HG03135 (cell line): Measurements from ENCODE around the gene SPATA6L.

ENCODE experiments used
- ATAC-seq: cut with Tn5 transposase; IDR thresholded peaks from one replicate; pipeline ENCODE4 v1.9.1; 2021; ENCODE audit warnings: mild to moderate bottlenecking, moderate library complexity; ENCODE audit not compliant: unreplicated experiment

Gene SPATA6L

DNA sequence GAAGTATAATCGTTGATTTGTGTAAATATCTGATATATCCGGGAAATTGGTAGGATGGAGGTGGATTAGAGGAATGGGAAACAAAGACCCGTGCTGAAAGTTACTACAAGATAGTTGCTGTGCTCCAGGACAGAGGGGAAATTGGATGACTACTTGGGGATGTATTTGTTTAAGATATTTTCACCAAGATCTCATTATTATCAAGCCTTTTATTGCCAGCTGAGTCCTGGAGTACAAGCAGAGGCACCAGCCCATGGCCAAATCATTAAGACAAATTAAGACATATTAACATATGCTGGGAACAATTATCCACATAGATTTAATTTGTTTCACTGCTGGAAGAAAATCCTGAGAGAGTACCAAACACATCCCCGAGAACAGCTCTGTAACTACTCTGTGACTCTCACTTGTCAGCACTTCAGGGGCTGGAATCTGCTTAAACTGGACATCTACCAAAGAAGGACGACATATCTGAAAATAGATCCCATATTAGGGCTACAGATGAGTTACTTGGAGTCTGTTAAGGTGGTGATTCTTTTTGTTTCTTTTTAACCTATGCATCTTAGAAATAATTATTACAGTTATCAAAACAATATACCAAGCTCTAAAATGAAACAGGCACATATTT lies 107.8 kb downstream of the SPATA6L start:
- no peak for ATAC-seq

DNA sequence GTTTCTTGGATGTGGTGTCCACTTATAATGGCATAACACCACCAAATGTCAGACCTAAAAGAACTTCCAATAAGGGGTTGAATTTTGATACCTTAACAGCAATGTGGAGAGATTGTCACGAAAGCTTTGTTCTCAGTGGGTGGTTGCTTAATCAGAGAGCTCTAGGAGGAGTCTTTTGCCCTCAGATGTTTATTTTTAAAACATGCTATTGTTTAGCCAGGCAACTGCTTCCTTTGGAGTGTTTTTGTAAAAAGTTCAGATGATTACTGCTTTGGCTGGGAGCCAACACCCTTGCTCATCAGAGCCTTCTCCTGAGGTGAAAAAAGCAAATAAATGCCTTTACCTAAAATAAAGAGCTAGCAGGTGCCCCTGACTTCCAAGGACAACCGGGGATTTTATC lies 111.0 kb downstream of the SPATA6L start:
- no peak for ATAC-seq

DNA sequence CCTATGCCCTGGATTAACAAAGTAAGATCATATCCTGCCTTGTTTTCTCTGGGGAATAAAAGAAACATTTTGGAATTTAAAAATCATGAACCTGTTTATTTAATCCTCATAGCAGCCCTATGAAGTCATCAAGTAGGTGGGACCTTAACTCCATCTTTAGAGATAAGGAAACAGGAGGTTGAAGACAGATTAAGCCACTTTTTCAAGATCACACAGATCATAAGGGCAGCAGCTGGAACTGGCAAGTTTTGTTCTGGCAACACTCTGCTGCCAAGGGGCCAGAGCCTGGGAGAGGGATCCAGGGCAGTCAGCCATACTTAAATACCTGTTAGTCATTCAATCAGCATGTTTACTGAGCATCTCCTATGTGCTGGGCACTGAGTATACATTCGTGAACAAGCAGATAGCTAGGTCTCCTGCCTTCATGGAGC lies 112.3 kb downstream of the SPATA6L start:
- ATAC-seq, result no peak

DNA sequence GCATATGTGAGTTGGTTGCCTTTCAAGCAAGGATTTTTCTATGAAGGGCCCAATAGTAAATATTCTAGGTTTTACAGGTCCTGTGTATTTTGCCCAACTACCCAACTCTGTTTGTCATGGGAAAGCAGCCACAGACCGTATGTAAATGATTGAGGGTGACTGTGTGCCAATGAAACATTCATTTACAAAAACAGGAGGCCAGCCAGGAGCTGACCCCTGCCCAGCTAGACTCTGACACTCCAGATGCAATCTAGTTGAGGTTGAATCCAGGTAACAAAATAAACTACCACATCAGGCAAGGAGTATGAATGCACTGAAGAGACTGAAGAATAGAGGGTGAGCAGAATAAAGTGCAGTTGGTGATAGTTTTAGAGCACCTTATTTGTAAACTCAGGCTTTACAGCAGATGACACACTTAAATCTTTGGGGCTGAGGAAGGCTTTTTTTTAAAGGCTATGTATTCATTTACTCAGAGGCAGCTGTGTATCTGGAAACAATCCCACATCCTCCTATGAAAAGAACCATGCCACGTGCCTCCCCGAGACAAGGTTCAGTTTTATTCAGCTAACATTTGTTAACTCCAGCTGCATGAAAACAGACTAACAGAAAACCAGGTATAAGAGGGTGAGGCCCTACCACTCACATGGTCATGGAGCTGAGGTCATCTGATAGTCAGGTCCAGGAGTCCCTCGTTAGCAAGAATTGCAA lies 115.3 kb downstream of the SPATA6L start:
- ATAC-seq, result no peak

DNA sequence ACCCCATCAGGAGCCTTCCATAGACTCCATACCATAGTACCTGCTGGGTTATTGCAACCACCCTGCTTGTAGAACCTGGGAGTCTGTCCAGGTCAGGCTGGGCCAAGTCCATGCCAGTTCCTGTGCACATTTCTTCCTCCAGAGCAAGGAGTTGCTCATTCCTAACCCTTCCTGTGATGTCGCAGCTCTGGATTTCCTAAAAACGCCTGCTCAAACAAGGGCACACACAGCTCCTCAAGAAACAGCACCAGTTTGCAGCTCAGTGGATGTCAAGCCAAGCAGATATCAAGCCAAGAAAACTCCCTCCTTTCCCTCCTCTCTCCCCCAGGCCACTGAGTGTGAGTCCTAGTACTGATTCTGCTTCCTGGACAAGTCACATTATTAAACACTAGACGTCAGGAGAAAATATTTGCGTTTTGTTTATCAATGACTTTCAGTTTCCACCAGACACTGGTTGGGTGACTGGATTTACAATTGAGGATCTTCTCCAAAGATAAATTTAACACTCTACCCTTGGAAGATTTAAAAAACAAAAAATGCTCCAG lies 116.5 kb downstream of the SPATA6L start:
- no peak for ATAC-seq

DNA sequence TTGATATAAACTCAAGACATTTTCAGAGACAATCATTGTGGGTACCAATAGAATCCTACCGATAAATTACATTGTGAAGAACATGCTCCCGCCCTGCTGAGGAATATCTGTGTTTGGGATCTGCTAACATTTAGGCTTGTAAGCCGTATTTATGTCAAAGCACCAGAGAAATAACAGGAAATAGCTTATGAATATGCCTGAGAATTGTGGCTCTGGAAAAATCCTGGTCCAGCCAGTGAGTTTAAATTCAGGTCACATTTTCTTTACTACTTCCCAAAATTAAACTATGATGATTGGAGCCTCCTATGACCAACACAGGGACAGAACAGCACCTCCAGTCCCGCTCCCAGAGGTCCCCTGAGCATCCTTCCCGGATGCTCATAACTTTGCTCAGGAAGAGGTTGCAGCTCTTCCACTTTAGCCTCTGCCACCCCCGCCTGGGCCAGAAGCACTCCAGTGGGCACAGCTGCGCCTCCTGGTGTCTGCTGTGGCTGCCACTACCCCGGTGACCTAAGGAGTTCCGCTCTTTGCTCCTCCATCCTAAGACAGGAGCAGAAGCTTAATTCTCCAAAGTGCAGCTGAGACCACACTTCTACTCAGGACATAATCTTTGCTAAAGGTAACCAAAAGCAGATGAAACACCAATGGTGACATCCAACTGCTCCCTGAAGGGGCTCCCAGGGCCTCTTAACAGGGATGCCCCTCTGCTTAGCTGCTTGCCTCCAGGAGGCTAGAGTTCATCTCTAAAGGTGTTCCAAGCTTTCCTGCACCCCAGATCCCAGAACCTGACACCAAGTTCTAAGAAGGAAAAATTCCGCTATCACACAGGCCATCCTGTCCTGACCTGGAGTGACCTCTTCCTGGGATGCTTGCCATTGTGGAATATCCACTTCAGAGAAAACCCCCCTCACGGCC lies 117.2 kb downstream of the SPATA6L start:
- no peak for ATAC-seq
